Mucosa of stomach (tissue), 1 donor: Measurements from ENCODE around the gene DOP1A.

Source experiments
- H3K27me3 ChIP-seq: one replicate; pipeline ENCODE4 v1.7.0; 2013; ENCODE audit warnings: mild to moderate bottlenecking, low read length; ENCODE audit not compliant: control insufficient read depth, insufficient read depth
- H3K36me3 ChIP-seq: one replicate; pipeline ENCODE4 v1.7.0; 2013; ENCODE audit warnings: low read length; ENCODE audit not compliant: control insufficient read depth, insufficient read depth
- H3K4me1 ChIP-seq: one replicate; pipeline ENCODE4 v1.7.0; 2013; ENCODE audit warnings: mild to moderate bottlenecking, low read length; ENCODE audit not compliant: control insufficient read depth, insufficient read depth
- H3K4me3 ChIP-seq: one replicate; pipeline ENCODE4 v1.7.0; 2013; ENCODE audit warnings: low read length
- H3K9ac ChIP-seq: one replicate; pipeline ENCODE4 v1.7.0; 2013; ENCODE audit warnings: mild to moderate bottlenecking, low read length, moderate library complexity
- H3K9me3 ChIP-seq: one replicate; pipeline ENCODE4 v1.7.0; 2013; ENCODE audit warnings: mild to moderate bottlenecking, low read length, moderate library complexity; ENCODE audit not compliant: control insufficient read depth
- donor health status: Pancreatic carcinoma.

Gene DOP1A

DNA sequence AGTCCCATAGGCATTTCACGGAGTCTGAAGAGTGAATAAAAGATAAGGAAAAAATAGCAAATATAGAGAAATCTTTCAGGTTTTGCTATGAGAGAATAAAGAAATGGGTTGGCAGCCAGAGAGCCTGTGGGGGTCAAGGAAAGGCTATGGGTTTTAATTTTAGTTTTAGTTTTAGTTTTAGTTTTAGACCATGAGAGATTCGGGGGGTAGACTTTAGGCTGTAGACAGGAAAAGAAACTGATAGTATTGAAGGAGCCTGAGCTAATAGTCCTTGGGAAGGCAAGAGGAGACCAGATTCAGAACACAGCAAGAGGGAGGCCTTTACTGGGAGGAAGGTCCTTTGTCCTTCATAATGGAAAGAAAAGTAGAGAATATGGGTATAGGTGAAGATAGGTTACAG lies 19.3 kb downstream of the DOP1A start:
- Histone ChIP-seq H3K9ac (no peak overlapping the region), H3K4me3 (no peak overlapping the region), H3K4me1 (no peaks in the 10 kb centered on the region), H3K36me3 (no peaks in the 10 kb centered on the region), H3K27me3 (no peaks in the 10 kb centered on the region), H3K9me3 (no peaks in the 10 kb centered on the region)

DNA sequence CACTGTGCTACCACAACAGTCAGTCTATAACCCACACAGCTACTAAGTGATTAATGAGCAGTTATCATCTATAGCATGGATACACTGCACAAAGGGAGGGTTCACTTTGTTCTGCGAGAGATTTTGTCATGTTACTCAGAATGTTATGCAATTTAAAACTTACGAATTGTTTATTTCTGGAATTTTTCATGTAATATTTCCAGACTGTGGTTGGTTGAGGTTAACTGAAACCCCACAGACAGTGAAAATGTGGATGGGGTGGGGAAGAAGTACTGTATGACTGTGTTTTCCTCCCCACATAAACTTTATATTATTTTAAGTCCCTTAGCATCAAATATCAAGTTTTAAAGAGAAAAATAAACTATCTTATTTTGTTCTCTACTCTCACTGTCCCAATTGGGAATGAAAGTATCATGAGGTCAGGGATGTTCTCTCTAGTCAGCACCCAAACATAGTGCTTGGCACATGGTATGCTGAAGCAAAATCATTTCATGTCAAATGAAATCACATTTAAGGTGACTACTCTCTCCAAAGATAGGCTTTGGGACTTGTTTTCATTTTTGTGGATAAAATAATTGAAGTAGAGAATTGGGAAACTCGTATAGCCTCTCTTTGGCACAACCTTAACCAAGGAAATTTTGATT lies 25.4 kb downstream of the DOP1A start:
- Histone ChIP-seq H3K4me1 (no peaks in the 10 kb centered on the region), H3K36me3 (no peaks in the 10 kb centered on the region), H3K27me3 (no peaks in the 10 kb centered on the region), H3K9me3 (no peaks in the 10 kb centered on the region), H3K4me3 (no peak overlapping the region), H3K9ac (no peak overlapping the region)

DNA sequence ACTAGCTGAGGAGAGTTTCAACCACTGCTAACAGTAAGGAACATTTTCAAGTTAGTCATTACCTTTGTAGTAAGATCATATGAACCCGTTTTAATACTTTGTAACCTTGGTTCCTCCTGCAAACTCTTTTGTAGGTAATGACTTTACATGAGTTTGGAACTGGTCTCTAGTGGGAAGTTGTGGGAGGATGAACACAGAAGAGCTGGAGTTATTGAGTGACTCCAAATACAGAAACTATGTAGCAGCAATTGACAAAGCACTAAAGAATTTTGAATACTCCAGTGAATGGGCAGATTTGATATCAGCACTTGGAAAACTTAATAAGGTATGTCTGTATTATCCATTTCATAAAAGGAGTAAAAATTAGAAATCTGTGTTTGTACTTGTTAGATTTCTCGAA lies 29.3 kb downstream of the DOP1A start:
- H3K9me3 ChIP-seq: no peaks in the 10 kb centered on the region
- H3K4me1 ChIP-seq: no peaks in the 10 kb centered on the region
- H3K4me3 ChIP-seq: no peak overlapping the region
- H3K9ac ChIP-seq: no peak overlapping the region
- H3K27me3 ChIP-seq: no peaks in the 10 kb centered on the region
- H3K36me3 ChIP-seq: no peaks in the 10 kb centered on the region

DNA sequence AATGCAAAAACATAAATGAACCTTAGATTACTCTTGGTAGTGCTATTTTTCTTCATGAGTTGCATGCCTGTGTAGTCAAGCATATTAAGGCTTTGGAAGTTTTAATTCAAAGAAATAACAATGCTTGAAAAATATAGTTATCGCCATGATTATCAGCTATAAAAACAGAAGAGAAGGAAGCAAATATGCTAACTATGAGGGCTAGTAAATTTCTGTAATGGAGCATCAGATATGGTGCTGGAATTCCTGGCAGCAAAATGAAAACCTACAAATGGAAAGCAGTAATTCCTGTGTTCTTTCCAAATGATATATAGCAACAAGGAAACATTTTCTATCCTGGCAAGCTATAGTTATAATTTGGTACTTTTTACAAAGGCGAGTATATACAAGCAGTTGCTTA lies 29.7 kb downstream of the DOP1A start:
- H3K4me1 ChIP-seq: no peaks in the 10 kb centered on the region
- no peaks in the 10 kb centered on the region for H3K36me3 ChIP-seq
- H3K4me3 ChIP-seq: no peak overlapping the region
- H3K9ac ChIP-seq: no peak overlapping the region
- H3K9me3 ChIP-seq: no peaks in the 10 kb centered on the region
- no peaks in the 10 kb centered on the region for H3K27me3 ChIP-seq

DNA sequence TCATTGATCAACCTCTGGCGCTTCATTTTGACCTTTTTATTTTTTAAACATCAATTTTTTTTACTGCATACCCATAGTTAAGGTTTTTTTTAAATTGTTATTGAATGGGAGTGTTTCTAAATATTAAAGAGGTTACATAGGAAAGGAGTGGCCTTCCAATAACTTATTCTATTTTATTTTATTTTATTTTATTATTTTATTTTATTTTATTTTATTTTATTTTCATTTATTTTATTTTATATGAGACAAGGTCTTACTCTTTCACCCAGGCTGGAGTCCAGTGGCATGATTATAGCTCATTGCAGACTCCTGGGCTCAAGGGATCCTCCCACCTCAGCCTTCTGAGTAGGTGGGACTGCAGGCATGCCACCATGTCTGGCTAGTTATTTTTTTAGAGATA lies 30.2 kb downstream of the DOP1A start:
- Histone ChIP-seq H3K27me3 (no peaks in the 10 kb centered on the region), H3K9ac (no peak overlapping the region), H3K36me3 (no peaks in the 10 kb centered on the region), H3K9me3 (no peaks in the 10 kb centered on the region), H3K4me1 (no peaks in the 10 kb centered on the region), H3K4me3 (no peak overlapping the region)

DNA sequence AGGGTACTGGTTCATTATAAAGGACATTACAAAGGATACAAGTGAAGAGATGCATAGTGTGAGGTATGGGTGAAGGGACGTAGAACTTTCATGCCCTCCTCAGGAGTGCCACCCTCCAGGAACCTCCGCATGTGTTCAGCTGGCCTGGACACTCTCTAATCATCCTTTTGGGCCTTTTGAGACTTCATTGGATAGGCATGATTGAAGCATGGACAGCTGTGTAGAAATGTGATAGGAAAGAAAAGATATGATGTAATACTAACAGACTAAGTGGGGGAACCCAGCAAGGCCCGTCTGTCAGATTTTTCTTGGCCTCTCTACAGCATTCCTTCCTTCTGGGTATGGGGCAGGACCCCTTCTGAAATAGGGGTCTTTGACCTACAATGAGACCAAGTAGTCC lies 31.1 kb downstream of the DOP1A start:
- H3K9me3 ChIP-seq: no peaks in the 10 kb centered on the region
- no peaks in the 10 kb centered on the region for H3K27me3 ChIP-seq
- H3K9ac ChIP-seq: no peak overlapping the region
- H3K4me3 ChIP-seq: no peak overlapping the region
- no peaks in the 10 kb centered on the region for H3K36me3 ChIP-seq
- H3K4me1 ChIP-seq: no peaks in the 10 kb centered on the region

DNA sequence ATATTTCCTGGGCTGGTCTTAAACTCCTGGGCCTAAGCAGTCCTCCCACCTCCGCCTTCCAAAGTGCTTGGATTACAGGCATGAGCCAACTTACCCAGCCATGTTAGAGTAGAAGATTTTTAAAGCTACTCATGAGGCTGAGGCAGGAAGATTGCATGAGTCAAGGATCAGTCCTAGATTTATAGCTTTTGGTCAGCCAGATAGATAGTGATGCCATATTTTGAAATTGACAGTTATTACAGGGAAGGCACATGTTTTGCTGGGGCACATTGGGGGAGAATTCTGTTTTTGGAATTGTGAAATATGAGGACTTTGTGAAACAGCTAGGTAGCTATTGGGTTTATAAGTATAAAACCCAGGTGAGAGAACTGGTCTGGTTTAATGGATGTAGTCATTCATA lies 40.9 kb downstream of the DOP1A start:
- Histone ChIP-seq H3K9me3 (no peaks in the 10 kb centered on the region), H3K4me1 (no peaks in the 10 kb centered on the region), H3K9ac (no peak overlapping the region), H3K36me3 (no peaks in the 10 kb centered on the region), H3K27me3 (no peaks in the 10 kb centered on the region), H3K4me3 (no peak overlapping the region)

DNA sequence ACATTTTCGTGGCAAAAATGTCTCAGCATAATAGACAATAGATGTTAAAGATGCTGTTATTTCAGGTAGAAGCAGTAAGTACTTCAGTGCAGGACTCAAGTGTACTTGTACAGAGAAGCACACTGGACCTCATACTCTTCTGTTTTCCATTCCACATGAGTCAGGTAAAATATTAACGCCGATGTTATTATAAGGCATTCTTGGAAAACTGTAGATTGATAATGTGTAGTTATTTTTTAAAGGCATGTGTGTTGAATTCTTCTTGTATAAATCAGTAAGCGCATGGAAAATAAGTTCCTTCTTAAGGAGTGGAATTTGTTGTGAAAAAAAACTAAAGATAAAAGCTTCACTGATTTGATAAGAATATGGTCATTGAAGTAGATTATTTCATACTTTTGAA lies 45.8 kb downstream of the DOP1A start:
- no peaks in the 10 kb centered on the region for H3K36me3 ChIP-seq
- H3K4me3 ChIP-seq: no peak overlapping the region

DNA sequence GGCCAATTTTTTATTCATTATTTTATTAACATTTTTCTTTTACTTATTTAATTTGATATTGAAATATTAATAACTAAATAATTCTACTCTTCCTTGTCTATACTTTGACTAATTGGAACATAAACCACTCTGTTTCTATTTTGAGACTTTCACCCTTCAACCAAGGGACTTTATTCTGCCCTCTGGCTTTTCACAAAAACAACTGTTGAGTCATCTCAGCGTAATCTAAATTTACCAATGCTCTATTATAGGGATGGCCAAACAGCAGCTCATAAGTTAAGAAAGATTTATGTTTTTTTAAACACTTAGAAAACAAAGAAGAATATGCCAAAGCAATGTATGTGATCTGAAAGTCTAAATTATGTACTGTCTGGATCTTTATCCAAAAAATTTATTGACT lies 46.7 kb downstream of the DOP1A start:
- no peak overlapping the region for H3K9ac ChIP-seq
- no peaks in the 10 kb centered on the region for H3K9me3 ChIP-seq
- no peak overlapping the region for H3K4me3 ChIP-seq
- no peaks in the 10 kb centered on the region for H3K27me3 ChIP-seq
- no peaks in the 10 kb centered on the region for H3K36me3 ChIP-seq
- H3K4me1 ChIP-seq: no peaks in the 10 kb centered on the region

More for the DNA sequence above, 45.8 kb downstream of the DOP1A start:
- H3K9me3 ChIP-seq: no peaks in the 10 kb centered on the region
- no peaks in the 10 kb centered on the region for H3K4me1 ChIP-seq
- H3K27me3 ChIP-seq: no peaks in the 10 kb centered on the region
- H3K9ac ChIP-seq: no peak overlapping the region

DNA sequence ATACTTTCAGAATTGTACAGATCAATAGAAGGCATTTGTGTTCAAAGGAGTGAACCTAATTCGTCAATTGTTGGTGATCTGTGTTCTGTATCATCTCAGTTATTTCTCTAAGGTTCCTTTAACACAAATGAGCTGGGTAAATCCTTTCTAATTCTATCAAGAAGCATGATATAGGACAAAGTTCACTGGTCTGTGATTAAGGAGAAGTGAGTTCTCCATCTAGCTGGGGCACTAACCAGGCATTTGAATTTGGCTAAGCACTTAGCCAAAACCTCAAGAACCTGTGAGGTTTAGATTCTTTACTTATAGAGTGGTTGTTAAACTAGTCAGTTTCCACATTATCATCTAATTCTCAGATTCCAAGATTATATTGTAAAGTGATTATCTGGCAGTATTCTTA lies 50.3 kb downstream of the DOP1A start:
- H3K27me3 ChIP-seq: no peaks in the 10 kb centered on the region
- no peak overlapping the region for H3K9ac ChIP-seq
- H3K9me3 ChIP-seq: no peaks in the 10 kb centered on the region
- no peaks in the 10 kb centered on the region for H3K36me3 ChIP-seq
- H3K4me3 ChIP-seq: no peak overlapping the region
- no peaks in the 10 kb centered on the region for H3K4me1 ChIP-seq

DNA sequence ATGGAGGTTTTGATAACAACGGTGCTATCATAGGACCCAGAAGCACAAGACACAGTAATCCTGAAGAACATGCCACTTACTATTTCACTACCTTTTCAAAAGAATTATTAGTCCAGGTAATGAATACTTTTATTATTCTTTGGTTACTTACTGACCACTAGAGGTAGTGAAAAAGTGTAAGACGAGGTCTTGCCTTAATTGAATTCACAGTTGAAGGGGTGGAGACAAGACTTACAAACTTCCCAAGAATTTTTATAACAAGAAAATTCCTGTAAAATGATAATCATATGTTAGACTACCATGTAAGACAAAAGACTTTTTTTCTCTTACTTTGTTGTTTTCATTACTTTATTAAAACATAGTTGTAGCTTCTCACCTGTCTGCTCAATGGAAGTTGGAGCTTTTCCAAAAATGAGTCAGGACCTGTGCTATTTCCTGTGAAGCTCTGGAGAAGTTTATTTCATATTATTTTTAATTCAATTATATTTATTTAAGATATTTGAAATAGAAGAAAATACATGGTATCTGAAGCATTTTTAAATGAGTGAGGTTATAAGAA lies 52.4 kb downstream of the DOP1A start:
- Histone ChIP-seq H3K27me3 (no peaks in the 10 kb centered on the region), H3K4me3 (no peak overlapping the region), H3K36me3 (no peaks in the 10 kb centered on the region), H3K9ac (no peak overlapping the region), H3K9me3 (no peaks in the 10 kb centered on the region), H3K4me1 (no peaks in the 10 kb centered on the region)

DNA sequence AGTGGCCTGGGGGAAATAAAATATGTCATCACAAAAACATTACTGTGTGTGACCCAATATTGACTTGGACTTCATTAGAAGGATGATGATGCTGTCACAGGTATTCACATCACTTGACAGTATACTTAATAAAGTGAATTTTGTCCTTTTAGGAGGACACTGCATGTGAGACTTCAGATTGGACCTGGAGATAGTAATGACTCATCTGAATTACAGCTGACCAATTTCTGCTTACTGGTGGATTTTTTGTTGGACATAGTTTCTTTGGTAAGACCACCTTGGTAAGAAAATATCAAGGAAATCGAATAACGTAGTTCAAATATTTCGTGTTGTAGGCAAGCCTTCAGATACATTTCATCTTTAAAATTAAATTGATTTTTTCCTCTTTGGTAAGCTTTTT lies 57.1 kb downstream of the DOP1A start:
- no peaks in the 10 kb centered on the region for H3K4me1 ChIP-seq
- no peak overlapping the region for H3K9ac ChIP-seq
- H3K9me3 ChIP-seq: no peaks in the 10 kb centered on the region
- no peak overlapping the region for H3K4me3 ChIP-seq
- no peaks in the 10 kb centered on the region for H3K36me3 ChIP-seq
- H3K27me3 ChIP-seq: no peaks in the 10 kb centered on the region

DNA sequence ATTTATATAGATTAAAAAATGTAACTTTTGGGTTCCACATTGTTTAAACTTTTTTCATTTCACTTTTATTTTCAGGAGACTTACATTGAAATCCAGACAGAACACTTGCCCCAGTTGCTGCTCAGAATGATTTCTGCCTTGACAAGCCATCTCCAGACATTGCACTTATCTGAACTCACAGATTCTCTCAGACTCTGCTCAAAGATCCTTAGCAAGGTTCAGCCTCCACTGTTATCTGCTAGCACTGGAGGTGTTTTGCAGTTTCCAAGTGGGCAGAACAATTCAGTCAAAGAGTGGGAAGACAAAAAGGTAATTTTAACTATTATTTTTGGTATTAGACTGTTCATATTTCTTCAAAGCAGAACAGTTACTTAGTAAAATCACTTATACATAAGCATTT lies 58.0 kb downstream of the DOP1A start:
- H3K27me3 ChIP-seq: no peaks in the 10 kb centered on the region
- no peaks in the 10 kb centered on the region for H3K4me1 ChIP-seq
- H3K9ac ChIP-seq: no peak overlapping the region
- no peaks in the 10 kb centered on the region for H3K9me3 ChIP-seq
- no peak overlapping the region for H3K4me3 ChIP-seq
- no peaks in the 10 kb centered on the region for H3K36me3 ChIP-seq
